Body of pancreas (tissue), 4 donors: ENCODE measurements around the gene FYTTD1. TPM values are rescaled to one million over a fixed set of nuclear protein-coding genes. Genes with fewer than 3 reads are reported as not detected.

Experiments
- ATAC-seq: fragments of 150-250 bp; one replicate; pipeline ENCODE4 v1.9.1; 2016
- DNase-seq, 4 donors: peaks; one replicate each; pipeline ENCODE4 v3.0.0-alpha.2; 2019
- H3K27ac ChIP-seq, 4 donors: fragments of 200-600 bp; sonication (generic); 1 replicate in 3 of 4; 2 replicates in 1 of 4; pipeline versions ENCODE4 v1.5.1 to v1.6.1; 2016 to 2019; ENCODE audit warnings: mild to moderate bottlenecking in 1 of 4, mixed read lengths in 1 of 4, moderate library complexity in 1 of 4
- H3K27me3 ChIP-seq, 2 donors: fragments of 200-600 bp; sonication (generic); one replicate each; pipeline ENCODE4 v1.6.0; 2016; ENCODE audit warnings: mild to moderate bottlenecking in 1 of 2
- H3K36me3 ChIP-seq, 2 donors: fragments of 200-600 bp; sonication (generic); replicated peaks in 1 of 2; 2 replicates each; pipeline ENCODE4 v1.5.1; 2016; ENCODE audit warnings: low read depth in 2 of 2; ENCODE audit not compliant: insufficient read depth in 1 of 2
- H3K4me1 ChIP-seq: fragments of 200-600 bp; sonication (generic); one replicate; pipeline ENCODE4 v1.6.0; 2016
- H3K4me3 ChIP-seq, 2 donors: fragments of 200-600 bp; sonication (generic); 1 replicate in 1 of 2; 2 replicates in 1 of 2; pipeline ENCODE4 v1.5.1; 2016 to 2019
- H3K9me3 ChIP-seq, 3 donors: fragments of 200-600 bp; sonication (generic); 1 replicate in 2 of 3; 2 replicates in 1 of 3; pipeline ENCODE4 v1.5.1; 2016
- POLR2A ChIP-seq, 3 donors: fragments of 450-650 bp; IDR thresholded peaks; one replicate each; pipeline ENCODE4 v1.6.1; 2016; ENCODE audit warnings: antibody characterized with exemption in 3 of 3, mild to moderate bottlenecking in 2 of 3
- WGBS, 2 donors: methylation state at CpG; one replicate each; pipeline ENCODE4 v1.1.5; 2017; 5-methylcytosine and 5-hydroxymethylcytosine counted together
- intact Hi-C: fragments of 100-400 bp; cut with DNase I; formaldehyde crosslinking; loops from one replicate; pipeline ENCODE4 v1.15.1; 2023
- total RNA-seq, 2 donors: library from RNA; depleted of rRNA; stranded (reverse); fragments of >200 nt; gene quantifications; one replicate each; pipeline ENCODE4 v1.1.0, GENCODE V29; 2016
- TF ChIP-seq, protein P1 (sequence below), 7 experiments: fragments of 450-650 bp in 4 of 7; fragments of 200-600 bp in 3 of 7; sonication (generic) in 3 of 7; IDR thresholded peaks; one replicate each; pipeline ENCODE4 v1.5.1; 2016 to 2019; ENCODE audit warnings: antibody characterized with exemption in 7 of 7

FYTTD1 gene
- total RNA-seq, 2 donors from 2014 or later: 13.8 to 16.3 TPM

GRCh38 chr3:197794115-197794514, 44.4 kb downstream of the FYTTD1 start:
- H3K4me1 ChIP-seq: peaks cover 14% of the 10 kb centered on the region
- DNase-seq (no peak), ATAC-seq (no peak)
- no peaks in the 10 kb centered on the region for H3K36me3 ChIP-seq
- TF ChIP-seq POLR2A (IDR thresholded peaks at IDR 0.05): no peak
- TF ChIP-seq, protein P1, sequence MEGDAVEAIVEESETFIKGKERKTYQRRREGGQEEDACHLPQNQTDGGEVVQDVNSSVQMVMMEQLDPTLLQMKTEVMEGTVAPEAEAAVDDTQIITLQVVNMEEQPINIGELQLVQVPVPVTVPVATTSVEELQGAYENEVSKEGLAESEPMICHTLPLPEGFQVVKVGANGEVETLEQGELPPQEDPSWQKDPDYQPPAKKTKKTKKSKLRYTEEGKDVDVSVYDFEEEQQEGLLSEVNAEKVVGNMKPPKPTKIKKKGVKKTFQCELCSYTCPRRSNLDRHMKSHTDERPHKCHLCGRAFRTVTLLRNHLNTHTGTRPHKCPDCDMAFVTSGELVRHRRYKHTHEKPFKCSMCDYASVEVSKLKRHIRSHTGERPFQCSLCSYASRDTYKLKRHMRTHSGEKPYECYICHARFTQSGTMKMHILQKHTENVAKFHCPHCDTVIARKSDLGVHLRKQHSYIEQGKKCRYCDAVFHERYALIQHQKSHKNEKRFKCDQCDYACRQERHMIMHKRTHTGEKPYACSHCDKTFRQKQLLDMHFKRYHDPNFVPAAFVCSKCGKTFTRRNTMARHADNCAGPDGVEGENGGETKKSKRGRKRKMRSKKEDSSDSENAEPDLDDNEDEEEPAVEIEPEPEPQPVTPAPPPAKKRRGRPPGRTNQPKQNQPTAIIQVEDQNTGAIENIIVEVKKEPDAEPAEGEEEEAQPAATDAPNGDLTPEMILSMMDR (IDR thresholded peaks at IDR 0.05): no peak
- H3K27me3 ChIP-seq: no peaks in the 10 kb centered on the region
- no peak overlapping the region for H3K27ac ChIP-seq
- intact Hi-C loops: no loop called here
- no peaks in the 10 kb centered on the region for H3K9me3 ChIP-seq
- 88 to 96% methylated on average over 1 of the region's 1 CpG for WGBS, 2 donors
- no peak overlapping the region for H3K4me3 ChIP-seq

- peaks cover 14% of the 10 kb centered on the region for H3K4me1 ChIP-seq
- no peak for ATAC-seq
- 88 to 95% methylated on average over 1 of the region's 1 CpG for WGBS, 2 donors
- intact Hi-C loops: no loop called here
- TF ChIP-seq, protein P1 (IDR thresholded peaks at IDR 0.05): no peak
- TF ChIP-seq POLR2A (IDR thresholded peaks at IDR 0.05): no peak
- no peak overlapping the region for H3K27ac ChIP-seq
- no peaks in the 10 kb centered on the region for H3K27me3 ChIP-seq
- H3K9me3 ChIP-seq: no peaks in the 10 kb centered on the region
- H3K36me3 ChIP-seq: no peaks in the 10 kb centered on the region
- no peak overlapping the region for H3K4me3 ChIP-seq
- no peak for DNase-seq
Measured at GRCh38 chr3:197795200-197795599, 45.5 kb downstream of the FYTTD1 start.

DNA sequence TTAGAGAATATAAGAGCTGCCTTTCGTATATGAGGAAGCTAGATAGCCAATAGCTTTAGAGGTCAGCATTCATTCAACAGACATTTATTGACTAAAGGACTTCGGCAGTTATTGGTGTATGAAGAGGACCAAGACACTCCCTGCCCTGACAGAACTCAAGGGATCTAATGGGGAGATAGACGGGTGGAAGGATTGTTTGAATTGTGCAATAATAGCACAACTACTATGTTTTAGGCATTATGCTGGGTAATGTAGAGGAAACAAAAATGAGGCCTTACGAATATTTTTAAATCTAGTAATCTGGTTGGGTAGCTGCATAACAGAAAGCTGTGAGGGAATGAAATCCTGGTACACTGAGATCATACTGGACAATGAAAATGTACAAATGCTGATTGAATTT, 46.4 kb downstream of the FYTTD1 start:
- DNase-seq (no peak), ATAC-seq (no peak)
- no peaks in the 10 kb centered on the region for H3K36me3 ChIP-seq
- no peak overlapping the region for H3K4me3 ChIP-seq
- TF ChIP-seq, protein P1 (IDR thresholded peaks at IDR 0.05): no peak
- TF ChIP-seq POLR2A (IDR thresholded peaks at IDR 0.05): no peak
- H3K9me3 ChIP-seq: no peaks in the 10 kb centered on the region
- H3K27ac ChIP-seq: no peak overlapping the region
- intact Hi-C loops: no loop called here
- WGBS, 2 donors: 62 to 64% methylated on average over 4 of the region's 4 CpGs
- H3K4me1 ChIP-seq: peaks cover 11% of the 10 kb centered on the region
- no peaks in the 10 kb centered on the region for H3K27me3 ChIP-seq

- Histone ChIP-seq H3K36me3 (no peaks in the 10 kb centered on the region), H3K4me1 (no peaks in the 10 kb centered on the region), H3K27me3 (no peaks in the 10 kb centered on the region), H3K9me3 (no peaks in the 10 kb centered on the region), H3K4me3 (no peak overlapping the region), H3K27ac (no peak overlapping the region)
- 79 to 85% methylated on average over 3 of the region's 3 CpGs for WGBS, 2 donors
- intact Hi-C loops: no loop called here
- no peak for TF ChIP-seq POLR2A (IDR thresholded peaks at IDR 0.05)
- TF ChIP-seq, protein P1 (IDR thresholded peaks at IDR 0.05): no peak
- ATAC-seq: no peak
- DNase-seq: no peak
Measured at GRCh38 chr3:197798863-197799262, 49.2 kb downstream of the FYTTD1 start.

DNA sequence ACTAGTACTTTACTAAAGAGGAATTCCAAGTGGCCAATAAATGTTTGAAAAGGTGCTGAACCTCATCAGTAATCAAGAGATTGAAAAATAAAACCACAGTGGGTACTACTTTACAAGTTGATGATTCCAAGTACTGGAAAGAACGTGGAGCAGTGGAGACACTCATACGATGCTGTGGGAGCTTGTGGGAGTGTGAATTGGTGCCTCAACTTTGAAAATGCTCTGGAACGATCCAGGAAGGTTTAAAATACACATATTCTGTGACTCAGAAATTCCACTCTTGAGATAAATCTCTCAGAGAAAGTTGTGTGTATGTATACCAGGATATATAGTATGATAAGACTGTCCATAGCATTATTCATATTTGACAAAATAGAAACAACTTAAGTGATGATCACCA, 50.7 kb downstream of the FYTTD1 start:
- TF ChIP-seq, protein P1 (IDR thresholded peaks at IDR 0.05): no peak
- no peak for TF ChIP-seq POLR2A (IDR thresholded peaks at IDR 0.05)
- intact Hi-C loops: no loop called here
- Histone ChIP-seq H3K4me3 (no peak overlapping the region), H3K27ac (no peak overlapping the region), H3K27me3 (no peaks in the 10 kb centered on the region), H3K36me3 (no peaks in the 10 kb centered on the region), H3K9me3 (no peaks in the 10 kb centered on the region), H3K4me1 (no peaks in the 10 kb centered on the region)
- 78 to 79% methylated on average over 3 of the region's 3 CpGs for WGBS, 2 donors
- no peak for DNase-seq
- no peak for ATAC-seq
